Spinal cord (tissue), 10 donors: ENCODE results near the gene ARHGEF7. TPM values are rescaled to one million over a fixed set of nuclear protein-coding genes. Genes with fewer than 3 reads are reported as not detected.

Experiments
- DNase-seq, 6 donors: peaks; one replicate each; pipeline versions ENCODE4 v3.0.0 to v3.0.0-alpha.2; 2013 to 2015; ENCODE audit warnings: low spot score in 6 of 6, low read depth in 4 of 6
- H3K27ac ChIP-seq: one replicate; pipeline ENCODE4 v1.5.1; 2013; ENCODE audit warnings: low read depth, low read length, control low read depth
- H3K27me3 ChIP-seq: one replicate; pipeline ENCODE4 v1.6.1; 2013; ENCODE audit warnings: low read length; ENCODE audit not compliant: control insufficient read depth, insufficient read depth
- H3K36me3 ChIP-seq: one replicate; pipeline ENCODE4 v1.6.1; 2013; ENCODE audit warnings: low read length; ENCODE audit not compliant: control insufficient read depth, insufficient read depth
- H3K4me1 ChIP-seq: one replicate; pipeline ENCODE4 v1.6.1; 2013; ENCODE audit warnings: low read length; ENCODE audit not compliant: control insufficient read depth, insufficient read depth
- H3K4me3 ChIP-seq: one replicate; pipeline ENCODE4 v1.5.1; 2013; ENCODE audit warnings: low read depth, low read length, control low read depth
- H3K9me3 ChIP-seq: one replicate; pipeline ENCODE4 v1.6.1; 2013; ENCODE audit warnings: low read length; ENCODE audit not compliant: control insufficient read depth, insufficient read depth
- WGBS: methylation state at CpG from one replicate; pipeline ENCODE4 v1.1.5; 2013; ENCODE audit warnings: missing lambda C conversion rate; ENCODE audit not compliant: insufficient coverage; 5-methylcytosine and 5-hydroxymethylcytosine counted together
- polyA plus RNA-seq, 2 donors: library from polyadenylated mRNA; unstranded; fragments of 120-200 nt; gene quantifications; one replicate each; pipeline ENCODE4 v1.2.1, GENCODE V29; 2013; ENCODE audit not compliant: insufficient read length in 2 of 2
- total RNA-seq, 2 donors: library from RNA; depleted of rRNA in 1 of 2; stranded (reverse); fragments of 120-200 nt in 1 of 2; fragments of >200 nt in 1 of 2; gene quantifications; one replicate each; pipeline versions ENCODE4 v1.2.3 to v1.2.4, GENCODE V29; 2013 to 2014
- donor health status: healthy.

ARHGEF7 gene
- total and polyA plus RNA-seq, 4 donors = 66.1 to 140 (median 120) TPM

- no peaks in the 10 kb centered on the region for H3K27me3 ChIP-seq
- DNase-seq = no peak
- peaks cover 12% of the 10 kb centered on the region for H3K4me1 ChIP-seq
- no peaks in the 10 kb centered on the region for H3K9me3 ChIP-seq
- H3K4me3 ChIP-seq = no peak overlapping the region
- WGBS = no CpG with 5 or more reads among the region's 2 CpGs
- H3K36me3 ChIP-seq = peaks cover 9% of the 10 kb centered on the region
- H3K27ac ChIP-seq = no peak overlapping the region
These were observed 112.3 kb downstream of the ARHGEF7 start for GRCh38 chr13:111227405-111227804.

GRCh38 chr13:111228262-111229144 lies 113.4 kb downstream of the ARHGEF7 start:
- Histone ChIP-seq H3K36me3 (peaks cover 9% of the 10 kb centered on the region), H3K27ac (peak overlapping the region; percentile 19), H3K4me1 (peaks cover 12% of the 10 kb centered on the region), H3K9me3 (no peaks in the 10 kb centered on the region), H3K27me3 (no peaks in the 10 kb centered on the region), H3K4me3 (no peak overlapping the region)
- WGBS = 73% methylated on average over 24 of the region's 27 CpGs
- DNase-seq = no peak

GRCh38 chr13:111230385-111230930 lies 115.3 kb downstream of the ARHGEF7 start:
- Histone ChIP-seq H3K27ac (no peak overlapping the region), H3K27me3 (no peaks in the 10 kb centered on the region), H3K36me3 (peaks cover 12% of the 10 kb centered on the region), H3K9me3 (no peaks in the 10 kb centered on the region), H3K4me1 (peaks cover 14% of the 10 kb centered on the region), H3K4me3 (no peak overlapping the region)
- 88% methylated on average over 9 of the region's 10 CpGs for WGBS
- no peak for DNase-seq

GRCh38 chr13:111232191-111232590 lies 117.1 kb downstream of the ARHGEF7 start:
- Histone ChIP-seq H3K27ac (no peak overlapping the region), H3K4me3 (no peak overlapping the region), H3K27me3 (no peaks in the 10 kb centered on the region), H3K9me3 (no peaks in the 10 kb centered on the region), H3K4me1 (peaks cover 14% of the 10 kb centered on the region), H3K36me3 (peaks cover 16% of the 10 kb centered on the region)
- 96% methylated on average over 6 of the region's 7 CpGs for WGBS
- DNase-seq = no peak

GRCh38 chr13:111233080-111233479 lies 118.0 kb downstream of the ARHGEF7 start:
- WGBS = no CpG with 5 or more reads among the region's 1 CpG
- peaks cover 14% of the 10 kb centered on the region for H3K4me1 ChIP-seq
- no peak overlapping the region for H3K27ac ChIP-seq

GRCh38 chr13:111239764-111240670 lies 124.9 kb downstream of the ARHGEF7 start:
- 75% methylated on average over 12 of the region's 15 CpGs for WGBS
- H3K9me3 ChIP-seq = no peaks in the 10 kb centered on the region
- no peaks in the 10 kb centered on the region for H3K27me3 ChIP-seq
- DNase-seq = peak in 1 of 6 donors; percentile 12
- H3K4me3 ChIP-seq = no peak overlapping the region
- H3K27ac ChIP-seq = peak overlapping the region; percentile 88
- peaks cover 21% of the 10 kb centered on the region for H3K36me3 ChIP-seq
- H3K4me1 ChIP-seq = peaks cover 23% of the 10 kb centered on the region

More at GRCh38 chr13:111233080-111233479, 118.0 kb downstream of the ARHGEF7 start:
- no peak overlapping the region for H3K4me3 ChIP-seq
- no peaks in the 10 kb centered on the region for H3K9me3 ChIP-seq
- H3K27me3 ChIP-seq = no peaks in the 10 kb centered on the region
- H3K36me3 ChIP-seq = peaks cover 16% of the 10 kb centered on the region
- no peak for DNase-seq

GRCh38 chr13:111241006-111241755 lies 126.1 kb downstream of the ARHGEF7 start:
- peak in 5 of 6 donors; percentile 39 to 91 (median 80) for DNase-seq
- Histone ChIP-seq H3K4me1 (peaks cover 23% of the 10 kb centered on the region), H3K4me3 (peak overlapping the region; percentile 19), H3K27ac (peak overlapping the region; percentile 88), H3K36me3 (peaks cover 22% of the 10 kb centered on the region), H3K27me3 (no peaks in the 10 kb centered on the region), H3K9me3 (no peaks in the 10 kb centered on the region)
- WGBS = 21% methylated on average over 13 of the region's 16 CpGs

- Histone ChIP-seq H3K36me3 (peaks cover 19% of the 10 kb centered on the region), H3K9me3 (no peaks in the 10 kb centered on the region), H3K4me1 (peaks cover 23% of the 10 kb centered on the region), H3K27ac (peak overlapping the region; percentile 88), H3K27me3 (no peaks in the 10 kb centered on the region), H3K4me3 (peak overlapping the region; percentile 11)
- DNase-seq = peak in 1 of 6 donors; percentile 8
- 35% methylated on average over 10 of the region's 11 CpGs for WGBS
These were observed 126.8 kb downstream of the ARHGEF7 start for GRCh38 chr13:111241862-111242261.

GRCh38 chr13:111242585-111242984 lies 127.5 kb downstream of the ARHGEF7 start:
- peak overlapping the region; percentile 88 for H3K27ac ChIP-seq

More at GRCh38 chr13:111242585-111242984, 127.5 kb downstream of the ARHGEF7 start:
- Histone ChIP-seq H3K4me1 (peaks cover 23% of the 10 kb centered on the region), H3K27me3 (no peaks in the 10 kb centered on the region), H3K4me3 (no peak overlapping the region), H3K36me3 (peaks cover 20% of the 10 kb centered on the region), H3K9me3 (no peaks in the 10 kb centered on the region)
- WGBS = 91% methylated on average over 4 of the region's 8 CpGs
- DNase-seq = no peak
